ENCODE results near the gene SLC22A12.
A peak's percentile ranks its signal among the peaks of the same experiment; 100 is the strongest.
"Not testable (repeated sequence)": the region's sequence is repeated elsewhere in the genome, so short reads cannot be mapped to it uniquely, and the experiment has no call there.

The SLC22A12 gene

GRCh38 chr11:64590763-64591221 lies at the start of gene SLC22A12:
Gene SLC22A12 (plus strand): TSS chr11:64591220. CDS start chr11:64591557, 337 bp downstream.
- DNase-seq: no peak

- no peak for DNase-seq
Measured at GRCh38 chr11:64542172-64543125, 48.6 kb upstream of the SLC22A12 start.

- no peak for DNase-seq
Measured at GRCh38 chr11:64543818-64544217, 47.2 kb upstream of the SLC22A12 start.

GRCh38 chr11:64544616-64545296 lies 46.3 kb upstream of the SLC22A12 start:
- no peak for DNase-seq

- DNase-seq: no peak
Measured at GRCh38 chr11:64545619-64546018, 45.4 kb upstream of the SLC22A12 start.

- no peak for DNase-seq
Measured at GRCh38 chr11:64546176-64546575, 44.8 kb upstream of the SLC22A12 start.

- no peak for DNase-seq
Measured at GRCh38 chr11:64546600-64546999, 44.4 kb upstream of the SLC22A12 start.

GRCh38 chr11:64549969-64550368 lies 41.1 kb upstream of the SLC22A12 start:
- no peak for DNase-seq

- peak; percentile 24 for DNase-seq
Measured at GRCh38 chr11:64553554-64554201, 37.3 kb upstream of the SLC22A12 start.

GRCh38 chr11:64556044-64556720 lies 34.8 kb upstream of the SLC22A12 start:
- no peak for DNase-seq

- no peak for DNase-seq
Measured at GRCh38 chr11:64556721-64557250, 34.2 kb upstream of the SLC22A12 start.

- no peak for DNase-seq
Measured at GRCh38 chr11:64558065-64558745, 32.8 kb upstream of the SLC22A12 start.

- no peak for DNase-seq
Measured at GRCh38 chr11:64558869-64559268, 32.2 kb upstream of the SLC22A12 start.

GRCh38 chr11:64559351-64560138 lies 31.5 kb upstream of the SLC22A12 start:
- DNase-seq: no peak

- DNase-seq: no peak
Measured at GRCh38 chr11:64560139-64560771, 30.8 kb upstream of the SLC22A12 start.

- no peak for DNase-seq
Measured at GRCh38 chr11:64560941-64561340, 30.1 kb upstream of the SLC22A12 start.

GRCh38 chr11:64561429-64561828 lies 29.6 kb upstream of the SLC22A12 start:
- DNase-seq: not testable (repeated sequence)

GRCh38 chr11:64561984-64562722 lies 28.9 kb upstream of the SLC22A12 start:
- no peak for DNase-seq

- DNase-seq: no peak
Measured at GRCh38 chr11:64562723-64563351, 28.2 kb upstream of the SLC22A12 start.

All from NCI-H446 treated with DMSO at 0.1 percent for 48 hours (cell line).